ENCODE results near the gene LMO3. TPM values are rescaled to one million over a fixed set of nuclear protein-coding genes. Genes with fewer than 3 reads are reported as not detected.

LMO3 gene
- total RNA-seq, 1 donor from 2014 or later, result 2.3 TPM

- DNase-seq, result no peak
- no peak for ATAC-seq (ENCODE audit: poor library complexity)
- intact Hi-C loops (cut with DNase I), result no loop called here
Observed at GRCh38 chr12:16603916-16604575, 1.9 kb downstream of the LMO3 start.

GRCh38 chr12:16603260-16603915 lies 2.6 kb downstream of the LMO3 start:
- intact Hi-C loops (cut with DNase I), result no loop called here
- ATAC-seq (ENCODE audit: poor library complexity) (no peak), DNase-seq (no peak)

- ATAC-seq (ENCODE audit: poor library complexity) (no peak), DNase-seq (no peak)
- intact Hi-C loops (cut with DNase I), result no loop called here
Observed at GRCh38 chr12:16602412-16602811, 3.5 kb downstream of the LMO3 start.

GRCh38 chr12:16600525-16600924 lies 5.4 kb downstream of the LMO3 start:
- ATAC-seq (ENCODE audit: poor library complexity), result no peak
- intact Hi-C loops (cut with DNase I), result no loop called here
- no peak for DNase-seq

GRCh38 chr12:16599081-16599480 lies 6.9 kb downstream of the LMO3 start:
- ATAC-seq (ENCODE audit: poor library complexity) (no peak), DNase-seq (no peak)
- intact Hi-C loops (cut with DNase I), result no loop called here

- DNase-seq (no peak), ATAC-seq (ENCODE audit: poor library complexity) (no peak)
- intact Hi-C loops (cut with DNase I), result no loop called here
Observed at GRCh38 chr12:16594797-16595196, 11.2 kb downstream of the LMO3 start.

- ATAC-seq (ENCODE audit: poor library complexity), result no peak
Observed at GRCh38 chr12:16593546-16593945, 12.4 kb downstream of the LMO3 start.

GRCh38 chr12:16590645-16591044 lies 15.3 kb downstream of the LMO3 start:
- DNase-seq, result no peak
- ATAC-seq (ENCODE audit: poor library complexity), result no peak
- intact Hi-C loops (cut with DNase I), result no loop called here

More at GRCh38 chr12:16593546-16593945, 12.4 kb downstream of the LMO3 start:
- DNase-seq, result no peak
- intact Hi-C loops (cut with DNase I), result no loop called here

GRCh38 chr12:16588812-16589211 lies 17.1 kb downstream of the LMO3 start:
- no peak for DNase-seq
- no peak for ATAC-seq (ENCODE audit: poor library complexity)
- intact Hi-C loops (cut with DNase I), result no loop called here

- DNase-seq (no peak), ATAC-seq (ENCODE audit: poor library complexity) (no peak)
- intact Hi-C loops (cut with DNase I), result no loop called here
Observed at GRCh38 chr12:16587514-16587913, 18.4 kb downstream of the LMO3 start.

- intact Hi-C loops (cut with DNase I), result no loop called here
- no peak for DNase-seq
- no peak for ATAC-seq (ENCODE audit: poor library complexity)
Observed at GRCh38 chr12:16587110-16587453, 18.9 kb downstream of the LMO3 start.

- intact Hi-C loops (cut with DNase I), result no loop called here
- DNase-seq (peak; percentile 37), ATAC-seq (ENCODE audit: poor library complexity) (peak; percentile 88)
Observed at GRCh38 chr12:16586350-16587109, 19.4 kb downstream of the LMO3 start.

- intact Hi-C loops (cut with DNase I), result no loop called here
- DNase-seq, result no peak
- ATAC-seq (ENCODE audit: poor library complexity), result no peak
Observed at GRCh38 chr12:16585781-16586180, 20.2 kb downstream of the LMO3 start.

GRCh38 chr12:16583969-16584745 lies 21.8 kb downstream of the LMO3 start:
- ATAC-seq (ENCODE audit: poor library complexity) (no peak), DNase-seq (no peak)
- intact Hi-C loops (cut with DNase I), result no loop called here

- no peak for ATAC-seq (ENCODE audit: poor library complexity)
- intact Hi-C loops (cut with DNase I), result no loop called here
- no peak for DNase-seq
Observed at GRCh38 chr12:16581416-16581815, 24.5 kb downstream of the LMO3 start.

- intact Hi-C loops (cut with DNase I), result no loop called here
- DNase-seq, result no peak
- no peak for ATAC-seq (ENCODE audit: poor library complexity)
Observed at GRCh38 chr12:16579041-16579440, 26.9 kb downstream of the LMO3 start.

- intact Hi-C loops (cut with DNase I), result no loop called here
- DNase-seq (peak; percentile 49), ATAC-seq (ENCODE audit: poor library complexity) (peak; percentile 95)
Observed at GRCh38 chr12:16573398-16574077, 32.4 kb downstream of the LMO3 start.

- DNase-seq (no peak), ATAC-seq (ENCODE audit: poor library complexity) (no peak)
- intact Hi-C loops (cut with DNase I), result no loop called here
Observed at GRCh38 chr12:16568873-16569272, 37.1 kb downstream of the LMO3 start.

GRCh38 chr12:16564675-16565074 lies 41.3 kb downstream of the LMO3 start:
- DNase-seq (no peak), ATAC-seq (ENCODE audit: poor library complexity) (no peak)
- intact Hi-C loops (cut with DNase I), result no loop called here

Measured in Right ventricle myocardium superior (tissue), 1 donor.